ENCODE results near the gene AP3D1. TPM values are rescaled to one million over a fixed set of nuclear protein-coding genes. Genes with fewer than 3 reads are reported as not detected.

The AP3D1 gene
- total RNA-seq, 1 donor from 2014 or later = 146 TPM

DNA sequence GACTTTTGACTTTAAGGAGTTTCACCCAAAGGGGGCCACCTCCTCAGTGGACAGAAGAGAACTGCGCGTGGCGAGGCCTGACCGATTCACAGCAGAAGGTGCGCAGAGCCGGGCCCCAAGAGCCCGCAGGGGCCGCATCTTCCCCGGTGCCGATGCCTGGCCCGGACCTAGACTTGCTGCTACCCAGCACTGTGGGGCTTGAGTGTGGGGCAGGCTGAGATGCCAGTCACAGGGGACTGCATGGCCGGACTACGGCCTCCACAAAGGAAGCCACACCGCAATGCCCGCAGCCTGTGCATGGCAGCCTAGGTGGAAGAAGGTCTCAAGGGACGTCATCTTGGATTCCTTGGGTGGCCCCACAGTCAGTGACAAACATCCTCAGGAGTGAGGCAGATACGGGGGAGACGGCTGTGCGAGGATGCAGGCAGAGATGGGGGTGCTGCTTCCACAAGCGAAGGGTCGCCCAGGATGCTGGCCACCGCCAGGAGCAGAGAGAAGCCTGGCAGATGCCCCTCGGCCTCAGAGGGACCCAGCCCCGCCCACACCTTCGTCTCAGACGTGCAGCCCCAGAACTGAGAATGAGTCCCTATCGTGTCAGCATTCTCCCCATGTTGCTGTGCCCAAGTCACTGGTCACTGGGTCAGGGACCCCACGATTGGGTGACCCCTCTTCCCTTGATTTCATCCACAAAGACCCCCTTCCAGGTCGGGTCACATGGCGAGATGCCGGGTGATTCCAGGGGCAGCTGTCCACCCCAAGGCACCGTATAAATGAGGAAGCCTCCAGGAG, 72.1 kb downstream of the AP3D1 start:
- no peaks in the 10 kb centered on the region for H3K36me3 Mint-ChIP-seq (ENCODE audit: low read depth)
- no peak for DNase-seq (ENCODE audit: low read depth, low spot score)
- H3K27ac Mint-ChIP-seq (ENCODE audit: unreplicated experiment) = no peak overlapping the region
- no peaks in the 10 kb centered on the region for H3K4me1 Mint-ChIP-seq
- no peak for TF ChIP-seq CTCF (conservative IDR thresholded peaks at IDR 0.05)
- no peaks in the 10 kb centered on the region for H3K9me3 Mint-ChIP-seq
- H3K27me3 Mint-ChIP-seq (ENCODE audit: low read depth) = no peaks in the 10 kb centered on the region
- no peak overlapping the region for H3K4me3 Mint-ChIP-seq

- Mint-ChIP-seq H3K4me1 (no peaks in the 10 kb centered on the region), H3K27me3 (ENCODE audit: low read depth) (no peaks in the 10 kb centered on the region), H3K27ac (ENCODE audit: unreplicated experiment) (no peak overlapping the region), H3K36me3 (ENCODE audit: low read depth) (peaks cover 3% of the 10 kb centered on the region), H3K4me3 (no peak overlapping the region), H3K9me3 (no peaks in the 10 kb centered on the region)
- DNase-seq (ENCODE audit: low read depth, low spot score) = no peak
- TF ChIP-seq CTCF (conservative IDR thresholded peaks at IDR 0.05) = no peak
Measured at GRCh38 chr19:2077833-2078619, 73.3 kb downstream of the AP3D1 start.

DNA sequence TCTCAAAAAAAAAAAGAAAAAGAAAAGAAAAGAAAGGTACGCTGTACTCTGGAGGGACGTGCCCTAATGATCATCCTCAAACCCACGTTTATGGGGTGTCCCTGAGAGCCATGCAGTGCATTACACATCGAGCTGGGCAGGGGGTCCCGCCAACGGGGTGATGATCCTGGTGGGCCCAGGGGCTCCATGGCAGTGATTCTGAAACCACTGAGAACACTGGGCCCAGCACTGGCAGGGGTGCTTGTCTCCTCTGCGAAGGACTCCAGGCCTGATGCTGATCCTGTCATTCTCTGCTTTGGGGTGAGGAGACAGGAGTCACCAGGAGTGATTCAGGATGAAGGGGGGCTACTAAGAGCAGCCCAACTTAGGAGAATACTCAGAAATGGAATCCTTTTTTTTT, 74.0 kb downstream of the AP3D1 start:
- DNase-seq (ENCODE audit: low read depth, low spot score) = no peak
- no peaks in the 10 kb centered on the region for H3K9me3 Mint-ChIP-seq
- H3K36me3 Mint-ChIP-seq (ENCODE audit: low read depth) = peaks cover 5% of the 10 kb centered on the region
- H3K27me3 Mint-ChIP-seq (ENCODE audit: low read depth) = no peaks in the 10 kb centered on the region
- no peak overlapping the region for H3K27ac Mint-ChIP-seq (ENCODE audit: unreplicated experiment)
- no peaks in the 10 kb centered on the region for H3K4me1 Mint-ChIP-seq
- TF ChIP-seq CTCF (conservative IDR thresholded peaks at IDR 0.05) = no peak
- H3K4me3 Mint-ChIP-seq = no peak overlapping the region

DNA sequence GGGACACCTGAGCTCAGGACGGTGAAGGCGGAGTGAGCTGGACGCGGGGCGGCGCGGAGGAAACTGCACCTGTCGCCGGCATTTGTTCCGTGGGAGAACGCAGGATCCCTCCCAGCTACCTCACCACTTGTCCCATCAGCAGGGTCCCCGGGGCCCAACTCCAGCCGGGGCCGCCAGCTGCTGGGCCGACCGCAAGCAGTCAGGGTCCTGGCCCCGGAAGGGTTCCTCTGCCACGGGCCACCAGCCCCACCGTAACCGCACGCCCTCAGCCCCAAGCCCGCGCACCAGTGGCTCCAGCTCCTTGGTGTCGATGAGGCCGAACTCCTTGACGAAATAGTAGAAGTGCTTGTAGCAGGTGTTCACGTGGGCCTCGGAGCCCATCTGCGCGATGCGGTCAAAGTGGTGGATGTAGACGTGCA, 74.8 kb downstream of the AP3D1 start:
- Mint-ChIP-seq H3K9me3 (no peaks in the 10 kb centered on the region), H3K4me1 (no peaks in the 10 kb centered on the region), H3K27me3 (ENCODE audit: low read depth) (no peaks in the 10 kb centered on the region), H3K36me3 (ENCODE audit: low read depth) (peaks cover 8% of the 10 kb centered on the region), H3K4me3 (no peak overlapping the region), H3K27ac (ENCODE audit: unreplicated experiment) (no peak overlapping the region)
- no peak for DNase-seq (ENCODE audit: low read depth, low spot score)
- no peak for TF ChIP-seq CTCF (conservative IDR thresholded peaks at IDR 0.05)

DNA sequence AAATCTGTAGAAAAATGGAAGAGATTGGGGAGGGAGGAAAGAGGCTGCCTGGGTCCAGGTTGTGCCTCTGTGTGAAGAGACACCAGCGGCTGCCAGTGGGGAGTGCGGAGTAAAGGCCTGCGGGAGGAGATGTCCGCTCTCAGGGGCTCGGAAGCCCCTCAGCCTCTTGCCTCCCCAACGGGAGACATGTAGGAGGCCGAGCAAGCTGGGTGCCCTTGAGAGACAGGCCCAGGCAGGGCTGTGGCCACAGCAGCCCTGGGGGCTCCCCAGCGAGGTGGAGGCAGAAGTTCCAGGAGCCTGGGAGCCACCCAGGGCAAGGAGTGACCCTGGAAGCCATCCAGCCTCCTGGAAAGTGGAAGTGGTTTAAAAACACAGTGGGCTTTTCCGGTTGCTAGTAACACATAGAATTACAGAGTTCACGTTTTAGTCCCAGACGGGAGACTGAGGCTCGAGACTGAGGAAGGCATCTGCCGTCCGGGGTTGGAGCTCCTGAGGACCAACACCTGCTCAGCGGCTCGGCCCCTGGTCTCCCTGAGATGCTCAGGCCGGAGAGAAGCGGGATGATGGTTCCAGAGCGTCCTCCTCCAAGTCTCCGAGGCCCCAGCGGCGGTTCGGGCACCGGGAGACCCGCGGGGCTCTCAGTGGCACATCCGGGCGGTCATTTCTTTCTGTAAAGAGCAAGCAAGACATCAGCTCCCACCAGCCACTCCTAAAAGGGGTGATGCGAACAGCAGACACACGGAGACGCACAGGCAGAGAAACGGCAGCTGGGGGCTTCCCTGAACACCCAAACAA, 78.4 kb downstream of the AP3D1 start:
- Mint-ChIP-seq H3K27ac (ENCODE audit: unreplicated experiment) (no peak overlapping the region), H3K27me3 (ENCODE audit: low read depth) (no peaks in the 10 kb centered on the region), H3K9me3 (no peaks in the 10 kb centered on the region), H3K4me3 (no peak overlapping the region), H3K4me1 (peaks cover 5% of the 10 kb centered on the region), H3K36me3 (ENCODE audit: low read depth) (peaks cover 14% of the 10 kb centered on the region)
- DNase-seq (ENCODE audit: low read depth, low spot score) = no peak
- TF ChIP-seq CTCF (conservative IDR thresholded peaks at IDR 0.05) = no peak

Data from neural crest cell (in vitro differentiated cells).